ENCODE measurements around the gene RAMP1.

The RAMP1 gene

GRCh38 chr2:237862528-237862895 lies 3.1 kb downstream of the RAMP1 start:
- TF ChIP-seq, protein P1, sequence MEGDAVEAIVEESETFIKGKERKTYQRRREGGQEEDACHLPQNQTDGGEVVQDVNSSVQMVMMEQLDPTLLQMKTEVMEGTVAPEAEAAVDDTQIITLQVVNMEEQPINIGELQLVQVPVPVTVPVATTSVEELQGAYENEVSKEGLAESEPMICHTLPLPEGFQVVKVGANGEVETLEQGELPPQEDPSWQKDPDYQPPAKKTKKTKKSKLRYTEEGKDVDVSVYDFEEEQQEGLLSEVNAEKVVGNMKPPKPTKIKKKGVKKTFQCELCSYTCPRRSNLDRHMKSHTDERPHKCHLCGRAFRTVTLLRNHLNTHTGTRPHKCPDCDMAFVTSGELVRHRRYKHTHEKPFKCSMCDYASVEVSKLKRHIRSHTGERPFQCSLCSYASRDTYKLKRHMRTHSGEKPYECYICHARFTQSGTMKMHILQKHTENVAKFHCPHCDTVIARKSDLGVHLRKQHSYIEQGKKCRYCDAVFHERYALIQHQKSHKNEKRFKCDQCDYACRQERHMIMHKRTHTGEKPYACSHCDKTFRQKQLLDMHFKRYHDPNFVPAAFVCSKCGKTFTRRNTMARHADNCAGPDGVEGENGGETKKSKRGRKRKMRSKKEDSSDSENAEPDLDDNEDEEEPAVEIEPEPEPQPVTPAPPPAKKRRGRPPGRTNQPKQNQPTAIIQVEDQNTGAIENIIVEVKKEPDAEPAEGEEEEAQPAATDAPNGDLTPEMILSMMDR (IDR thresholded peaks at IDR 0.05; ENCODE audit: low read depth, low read length, missing control alignments): no peak
- DNase-seq (ENCODE audit: low read depth): no peak
- H3K4me3 ChIP-seq (ENCODE audit: low read depth, low read length): no peak overlapping the region

GRCh38 chr2:237863102-237863511 lies 3.7 kb downstream of the RAMP1 start:
- no peak for DNase-seq (ENCODE audit: low read depth)
- H3K4me3 ChIP-seq (ENCODE audit: low read depth, low read length): no peak overlapping the region
- TF ChIP-seq, protein P1 (IDR thresholded peaks at IDR 0.05; ENCODE audit: low read depth, low read length, missing control alignments): no peak

DNA sequence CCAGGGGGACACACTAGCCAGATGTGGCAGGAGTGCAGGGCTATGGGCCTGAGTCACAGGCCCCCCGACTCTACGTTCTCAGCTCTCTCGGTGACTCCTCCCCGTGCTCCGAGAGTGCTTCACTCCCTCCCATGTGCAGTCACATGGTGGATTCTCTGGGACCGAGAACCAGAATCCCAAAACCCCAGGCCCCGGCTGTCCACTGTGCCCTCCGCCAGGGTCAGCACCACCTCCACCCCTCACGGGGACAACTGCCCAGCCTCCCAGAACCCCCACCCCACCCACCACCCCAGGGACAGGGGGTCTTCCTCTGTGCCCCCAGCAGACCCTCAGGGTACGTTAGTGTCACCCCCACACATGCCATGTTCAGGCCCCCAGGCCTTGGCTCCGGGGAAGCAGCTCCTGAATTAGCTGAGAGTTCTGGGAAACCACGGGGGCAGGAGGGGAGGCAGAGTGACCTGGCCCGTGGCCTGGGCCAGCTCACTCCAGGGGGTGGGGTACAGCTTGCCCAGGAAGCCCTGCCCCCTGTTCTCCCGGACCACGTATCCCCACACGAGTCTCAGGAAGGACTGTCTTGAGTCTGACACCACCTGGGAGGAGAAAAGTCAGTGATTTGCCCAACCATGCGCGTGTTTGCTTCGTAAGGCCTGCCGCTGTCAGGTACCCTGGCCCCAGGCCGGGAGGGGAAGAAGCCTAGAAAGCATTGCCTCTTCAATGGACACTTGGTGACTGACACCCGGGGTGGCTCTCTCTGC lies 4.4 kb downstream of the RAMP1 start:
- TF ChIP-seq, protein P1 (IDR thresholded peaks at IDR 0.05; ENCODE audit: low read depth, low read length, missing control alignments): no peak
- H3K4me3 ChIP-seq (ENCODE audit: low read depth, low read length): no peak overlapping the region
- no peak for DNase-seq (ENCODE audit: low read depth)

DNA sequence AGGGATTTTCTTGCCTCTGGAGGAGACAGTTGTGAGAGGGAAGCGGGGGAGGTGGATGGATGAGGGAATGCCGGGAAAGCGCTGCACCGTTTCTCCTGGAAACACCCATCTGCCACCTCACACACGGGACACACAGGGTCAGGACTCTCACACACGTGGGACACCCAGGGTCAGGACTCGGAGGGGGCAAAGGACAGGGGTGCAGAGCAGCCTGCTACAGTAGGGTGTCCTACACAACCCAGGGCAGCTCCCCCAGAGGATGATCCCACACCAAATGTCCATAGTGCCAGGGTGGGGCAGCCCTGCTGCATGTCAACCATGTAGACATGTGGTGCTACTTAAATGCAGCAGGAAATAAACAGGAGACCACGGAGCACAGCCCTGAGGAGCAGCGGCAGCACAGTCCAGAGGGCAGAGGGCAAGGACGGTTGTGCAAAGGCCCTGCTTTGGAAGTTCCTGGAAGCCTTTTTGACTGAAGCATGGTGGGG lies 5.1 kb downstream of the RAMP1 start:
- TF ChIP-seq, protein P1 (IDR thresholded peaks at IDR 0.05; ENCODE audit: low read depth, low read length, missing control alignments): no peak
- no peak overlapping the region for H3K4me3 ChIP-seq (ENCODE audit: low read depth, low read length)
- DNase-seq (ENCODE audit: low read depth): no peak

DNA sequence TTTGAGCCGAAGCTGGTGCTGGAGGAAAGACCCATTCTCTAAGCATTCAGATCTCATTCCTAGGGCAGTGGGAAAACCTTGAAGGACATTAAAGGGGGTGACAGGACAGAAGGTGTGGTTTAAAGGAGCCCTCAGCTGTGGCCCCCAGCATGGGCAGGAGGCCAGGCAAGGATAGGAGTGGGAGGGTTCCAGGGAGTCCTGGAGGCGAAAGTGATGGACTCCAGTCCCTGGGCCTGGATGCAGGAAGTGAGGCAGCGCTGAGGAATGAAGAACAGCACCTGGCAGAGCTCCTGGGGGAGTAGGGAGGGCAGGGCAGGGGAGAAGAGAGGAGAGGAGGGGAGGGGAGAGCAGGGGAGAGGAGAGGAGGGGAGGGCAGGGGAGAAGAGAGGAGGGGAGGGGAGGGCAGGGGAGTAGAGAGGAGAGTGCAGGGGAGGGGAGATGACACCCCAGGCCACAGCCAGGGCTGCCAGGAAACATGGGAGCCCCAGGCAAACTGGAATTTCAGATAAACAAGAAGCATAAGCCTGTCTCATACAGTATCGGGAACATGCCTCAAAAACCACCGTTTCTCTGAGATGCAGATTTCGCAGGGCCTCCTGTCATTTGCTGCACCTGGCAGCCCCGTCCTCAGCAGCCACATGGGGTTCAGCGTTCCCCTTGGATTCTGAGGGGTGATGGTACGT lies 5.7 kb downstream of the RAMP1 start:
- DNase-seq (ENCODE audit: low read depth): no peak
- no peak overlapping the region for H3K4me3 ChIP-seq (ENCODE audit: low read depth, low read length)
- TF ChIP-seq, protein P1 (IDR thresholded peaks at IDR 0.05; ENCODE audit: low read depth, low read length, missing control alignments): no peak

DNA sequence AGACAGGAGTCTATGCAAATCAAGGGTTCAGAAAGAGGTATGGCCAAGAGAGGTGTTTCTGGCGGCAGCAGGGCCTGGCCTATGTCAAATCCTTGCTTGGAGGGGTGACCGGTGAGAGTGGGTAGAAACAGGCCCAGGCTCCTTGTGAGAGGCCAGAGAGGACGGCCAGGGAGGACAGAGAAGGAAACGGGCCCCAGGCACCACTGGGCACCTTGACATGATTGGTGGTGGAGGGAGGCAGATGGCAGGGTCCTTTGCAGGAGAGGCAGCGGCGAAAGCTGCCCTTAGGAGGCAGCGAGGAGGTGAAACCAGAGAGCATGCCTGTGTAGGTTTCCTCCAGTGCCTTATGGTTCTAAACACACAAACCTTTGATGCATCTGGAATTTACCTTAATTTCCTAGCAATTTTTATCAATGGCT lies 6.2 kb downstream of the RAMP1 start:
- no peak overlapping the region for H3K4me3 ChIP-seq (ENCODE audit: low read depth, low read length)
- no peak for DNase-seq (ENCODE audit: low read depth)
- TF ChIP-seq, protein P1 (IDR thresholded peaks at IDR 0.05; ENCODE audit: low read depth, low read length, missing control alignments): no peak
